ENCODE results near the gene ZIC4.

ZIC4 gene

DNA sequence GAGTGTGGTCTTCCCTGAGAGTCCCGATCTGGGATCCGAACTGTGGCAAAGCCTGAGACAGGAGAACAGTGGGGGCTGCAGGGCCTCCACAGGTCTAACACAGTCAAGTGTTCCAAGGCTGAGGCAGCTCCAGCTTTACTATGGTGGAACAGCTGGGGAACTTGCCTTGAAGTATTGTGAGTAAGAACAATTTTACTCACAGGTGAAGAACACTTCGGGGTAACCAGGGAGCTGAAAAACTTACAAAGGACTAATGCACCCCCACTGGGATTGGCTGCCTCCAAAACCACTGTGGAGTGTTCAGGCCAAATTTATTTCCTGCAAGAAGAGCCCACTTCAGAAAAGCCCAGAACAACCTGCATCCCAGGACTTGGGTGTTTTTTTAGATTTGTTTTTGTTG is 25.4 kb downstream of the ZIC4 start:
- no peak overlapping the region for H4K8ac ChIP-seq (ENCODE audit: low read depth, low read length)
- H3K79me2 ChIP-seq (ENCODE audit: control insufficient read depth, insufficient read depth, low read length), result no peaks in the 10 kb centered on the region
- H3K79me1 ChIP-seq (ENCODE audit: low read length), result no peaks in the 10 kb centered on the region
- no peak overlapping the region for H3K18ac ChIP-seq (ENCODE audit: low read length)
- H3K23ac ChIP-seq (ENCODE audit: low read length), result peak overlapping the region; percentile 60
- no peaks in the 10 kb centered on the region for H3K36me3 ChIP-seq (ENCODE audit: control insufficient read depth, insufficient read depth, low read length)
- no peaks in the 10 kb centered on the region for H3K4me1 ChIP-seq (ENCODE audit: control insufficient read depth, low read depth, low read length)
- H3K4ac ChIP-seq (ENCODE audit: low read depth, low read length), result no peak overlapping the region
- no peak overlapping the region for H2AK5ac ChIP-seq (ENCODE audit: low read length)
- peaks cover 57% of the 10 kb centered on the region for H3K27me3 ChIP-seq (ENCODE audit: insufficient read depth, low read length, poor library complexity)
- H3K27ac ChIP-seq (ENCODE audit: low read depth, low read length), result no peak overlapping the region
- no peak overlapping the region for H3K4me3 ChIP-seq (ENCODE audit: low read length)
- H2BK15ac ChIP-seq (replicated peaks; ENCODE audit: low read depth), result no peak overlapping the region
- WGBS (ENCODE audit: extremely low coverage, insufficient coverage, low lambda C conversion rate), result no CpG with 5 or more reads among the region's 3 CpGs
- H2BK120ac ChIP-seq (ENCODE audit: low read depth, low read length), result no peak overlapping the region
- no peak overlapping the region for H3K9ac ChIP-seq (ENCODE audit: low read length)
- no peak overlapping the region for H3K4me2 ChIP-seq (ENCODE audit: low read length)
- no peak overlapping the region for H2BK5ac ChIP-seq (ENCODE audit: low read length)
- H4K5ac ChIP-seq (ENCODE audit: low read length), result no peak overlapping the region
- DNase-seq, result no peak
- H3K56ac ChIP-seq (ENCODE audit: low read length), result no peak overlapping the region

- no peaks in the 10 kb centered on the region for H3K79me2 ChIP-seq (ENCODE audit: control insufficient read depth, insufficient read depth, low read length)
- no CpG with 5 or more reads among the region's 26 CpGs for WGBS (ENCODE audit: extremely low coverage, insufficient coverage, low lambda C conversion rate)
- H3K27me3 ChIP-seq (ENCODE audit: insufficient read depth, low read length, poor library complexity), result peaks cover 55% of the 10 kb centered on the region
These were observed 25.9 kb downstream of the ZIC4 start for GRCh38 chr3:147380387-147380951.

DNA sequence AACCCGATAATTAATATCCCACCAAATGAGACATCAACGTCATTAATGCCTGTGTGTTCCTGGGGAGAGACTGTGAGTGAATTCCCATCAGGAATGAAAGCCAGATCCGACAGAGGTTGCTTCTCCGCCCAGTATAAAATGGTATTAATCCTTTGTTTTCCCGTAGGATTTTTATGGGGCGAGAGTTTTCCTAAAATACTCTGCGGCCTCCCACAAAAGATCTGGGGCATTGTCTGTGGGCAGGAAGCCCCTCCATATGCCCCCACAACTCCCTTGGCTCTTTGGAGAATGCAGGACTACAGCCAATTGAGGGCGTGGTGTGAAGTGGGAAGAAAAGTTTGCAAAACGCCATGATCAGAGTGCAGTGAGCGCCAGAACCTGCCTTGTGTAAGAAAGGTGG is 26.7 kb downstream of the ZIC4 start:
- no peak overlapping the region for H3K18ac ChIP-seq (ENCODE audit: low read length)
- no peak for DNase-seq
- no peaks in the 10 kb centered on the region for H3K36me3 ChIP-seq (ENCODE audit: control insufficient read depth, insufficient read depth, low read length)
- H4K8ac ChIP-seq (ENCODE audit: low read depth, low read length), result no peak overlapping the region
- no peak overlapping the region for H2AK5ac ChIP-seq (ENCODE audit: low read length)
- no peak overlapping the region for H2BK15ac ChIP-seq (replicated peaks; ENCODE audit: low read depth)
- no peak overlapping the region for H3K4me3 ChIP-seq (ENCODE audit: low read length)
- H3K23ac ChIP-seq (ENCODE audit: low read length), result no peak overlapping the region
- H3K9ac ChIP-seq (ENCODE audit: low read length), result no peak overlapping the region
- H3K27me3 ChIP-seq (ENCODE audit: insufficient read depth, low read length, poor library complexity), result peaks cover 56% of the 10 kb centered on the region
- no peaks in the 10 kb centered on the region for H3K79me1 ChIP-seq (ENCODE audit: low read length)
- no peak overlapping the region for H3K27ac ChIP-seq (ENCODE audit: low read depth, low read length)
- no peak overlapping the region for H3K56ac ChIP-seq (ENCODE audit: low read length)
- H2BK120ac ChIP-seq (ENCODE audit: low read depth, low read length), result no peak overlapping the region
- WGBS (ENCODE audit: extremely low coverage, insufficient coverage, low lambda C conversion rate), result no CpG with 5 or more reads among the region's 10 CpGs
- no peaks in the 10 kb centered on the region for H3K79me2 ChIP-seq (ENCODE audit: control insufficient read depth, insufficient read depth, low read length)
- H3K4me1 ChIP-seq (ENCODE audit: control insufficient read depth, low read depth, low read length), result no peaks in the 10 kb centered on the region
- H3K4ac ChIP-seq (ENCODE audit: low read depth, low read length), result no peak overlapping the region
- no peak overlapping the region for H3K4me2 ChIP-seq (ENCODE audit: low read length)
- no peak overlapping the region for H2BK5ac ChIP-seq (ENCODE audit: low read length)
- no peak overlapping the region for H4K5ac ChIP-seq (ENCODE audit: low read length)

More at GRCh38 chr3:147380387-147380951, 25.9 kb downstream of the ZIC4 start:
- H3K79me1 ChIP-seq (ENCODE audit: low read length), result no peaks in the 10 kb centered on the region
- H2BK15ac ChIP-seq (replicated peaks; ENCODE audit: low read depth), result no peak overlapping the region
- no peak overlapping the region for H2BK5ac ChIP-seq (ENCODE audit: low read length)
- H3K36me3 ChIP-seq (ENCODE audit: control insufficient read depth, insufficient read depth, low read length), result no peaks in the 10 kb centered on the region
- H4K8ac ChIP-seq (ENCODE audit: low read depth, low read length), result no peak overlapping the region
- no peak overlapping the region for H3K4me2 ChIP-seq (ENCODE audit: low read length)
- no peak overlapping the region for H2AK5ac ChIP-seq (ENCODE audit: low read length)
- no peak overlapping the region for H3K9ac ChIP-seq (ENCODE audit: low read length)
- H3K23ac ChIP-seq (ENCODE audit: low read length), result peak overlapping the region; percentile 60
- no peak overlapping the region for H2BK120ac ChIP-seq (ENCODE audit: low read depth, low read length)
- H3K56ac ChIP-seq (ENCODE audit: low read length), result no peak overlapping the region
- no peak for DNase-seq
- no peak overlapping the region for H3K27ac ChIP-seq (ENCODE audit: low read depth, low read length)
- no peak overlapping the region for H3K4me3 ChIP-seq (ENCODE audit: low read length)
- no peak overlapping the region for H4K5ac ChIP-seq (ENCODE audit: low read length)
- H3K4ac ChIP-seq (ENCODE audit: low read depth, low read length), result no peak overlapping the region
- H3K4me1 ChIP-seq (ENCODE audit: control insufficient read depth, low read depth, low read length), result no peaks in the 10 kb centered on the region
- H3K18ac ChIP-seq (ENCODE audit: low read length), result no peak overlapping the region

DNA sequence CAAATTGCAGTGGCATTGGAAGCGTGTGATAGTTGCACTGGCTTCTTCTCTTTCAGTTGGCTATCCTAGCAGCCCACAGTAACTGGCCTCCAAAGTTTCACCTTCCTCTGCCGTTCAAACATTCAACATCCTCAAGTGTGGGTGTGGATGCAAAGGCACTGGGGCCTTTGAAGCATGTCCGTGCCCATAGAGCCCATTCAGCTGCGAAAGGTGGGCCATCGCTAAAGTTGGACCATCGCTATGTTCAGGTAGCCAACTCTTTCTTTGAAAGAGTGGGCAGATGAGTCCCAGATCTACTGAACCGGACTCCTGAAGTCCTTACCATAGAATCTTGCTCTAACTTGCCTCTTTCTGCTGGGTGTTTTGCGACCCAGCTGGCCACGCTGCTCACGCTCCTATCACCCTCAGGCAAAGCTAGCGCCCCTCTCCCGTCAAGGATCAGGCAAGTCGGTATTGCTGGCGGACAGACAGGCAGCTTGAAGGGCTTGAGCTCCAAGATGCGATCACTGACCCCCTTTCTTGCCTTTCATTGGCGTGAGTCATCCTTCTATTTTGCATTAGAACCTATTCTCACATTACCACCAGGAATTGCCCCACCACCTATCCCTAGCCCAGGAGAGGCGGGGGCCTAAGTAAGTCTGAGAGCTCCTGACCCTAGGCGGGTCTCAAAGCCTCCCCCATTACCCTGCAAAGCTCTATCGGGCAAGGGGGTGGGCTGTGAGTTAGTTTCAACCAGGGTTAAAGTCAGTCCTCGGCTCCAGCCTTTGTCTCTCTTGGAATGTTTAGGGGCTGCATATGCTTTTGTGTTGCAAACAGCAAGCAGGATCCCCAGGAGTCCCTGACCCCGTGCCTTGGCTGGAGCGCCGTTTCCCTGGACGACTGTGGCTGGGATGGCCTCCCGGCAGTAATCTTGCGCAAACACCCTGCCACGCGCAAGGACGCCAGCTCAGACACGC is 28.7 kb downstream of the ZIC4 start:
- Histone ChIP-seq H2BK5ac (ENCODE audit: low read length) (no peak overlapping the region), H2AK5ac (ENCODE audit: low read length) (no peak overlapping the region), H3K23ac (ENCODE audit: low read length) (no peak overlapping the region), H3K79me1 (ENCODE audit: low read length) (no peaks in the 10 kb centered on the region), H3K4me1 (ENCODE audit: control insufficient read depth, low read depth, low read length) (peaks cover 3% of the 10 kb centered on the region), H3K36me3 (ENCODE audit: control insufficient read depth, insufficient read depth, low read length) (no peaks in the 10 kb centered on the region), H4K8ac (ENCODE audit: low read depth, low read length) (no peak overlapping the region), H3K9ac (ENCODE audit: low read length) (no peak overlapping the region), H3K79me2 (ENCODE audit: control insufficient read depth, insufficient read depth, low read length) (no peaks in the 10 kb centered on the region), H3K18ac (ENCODE audit: low read length) (no peak overlapping the region), H3K4ac (ENCODE audit: low read depth, low read length) (no peak overlapping the region), H3K27ac (ENCODE audit: low read depth, low read length) (no peak overlapping the region), H2BK15ac (replicated peaks; ENCODE audit: low read depth) (no peak overlapping the region), H3K56ac (ENCODE audit: low read length) (no peak overlapping the region), H3K4me3 (ENCODE audit: low read length) (no peak overlapping the region), H4K5ac (ENCODE audit: low read length) (no peak overlapping the region), H3K4me2 (ENCODE audit: low read length) (peak overlapping the region; percentile 2), H3K27me3 (ENCODE audit: insufficient read depth, low read length, poor library complexity) (peaks cover 65% of the 10 kb centered on the region), H2BK120ac (ENCODE audit: low read depth, low read length) (no peak overlapping the region)
- WGBS (ENCODE audit: extremely low coverage, insufficient coverage, low lambda C conversion rate), result no CpG with 5 or more reads among the region's 30 CpGs
- peak; percentile 84 for DNase-seq

DNA sequence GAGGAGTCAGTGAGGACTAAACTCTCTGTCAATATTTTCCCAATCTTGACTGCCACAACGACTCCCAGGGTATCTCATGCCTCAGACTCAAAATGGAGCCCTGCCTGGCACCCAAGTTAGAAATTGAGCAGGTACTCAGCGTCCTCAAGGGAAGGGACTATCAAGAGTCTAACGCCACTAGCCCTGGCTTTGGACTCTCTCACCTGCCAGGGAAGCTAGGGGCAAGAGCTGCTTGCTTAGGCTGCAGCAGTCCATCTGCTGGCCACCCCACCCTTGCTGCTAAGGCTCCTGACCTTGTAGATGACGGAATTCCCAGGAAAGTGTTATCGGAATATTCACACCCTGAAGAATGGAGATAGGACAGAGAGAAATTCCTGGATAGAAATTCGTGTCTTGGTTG is 33.0 kb downstream of the ZIC4 start:
- no CpG with 5 or more reads among the region's 6 CpGs for WGBS (ENCODE audit: extremely low coverage, insufficient coverage, low lambda C conversion rate)

More for the DNA sequence above, 33.0 kb downstream of the ZIC4 start:
- Histone ChIP-seq H3K79me1 (ENCODE audit: low read length) (no peaks in the 10 kb centered on the region), H2BK120ac (ENCODE audit: low read depth, low read length) (no peak overlapping the region), H3K4me2 (ENCODE audit: low read length) (no peak overlapping the region), H3K4ac (ENCODE audit: low read depth, low read length) (no peak overlapping the region), H4K8ac (ENCODE audit: low read depth, low read length) (no peak overlapping the region), H3K18ac (ENCODE audit: low read length) (no peak overlapping the region), H3K27me3 (ENCODE audit: insufficient read depth, low read length, poor library complexity) (peaks cover 72% of the 10 kb centered on the region), H3K4me1 (ENCODE audit: control insufficient read depth, low read depth, low read length) (peaks cover 3% of the 10 kb centered on the region), H3K79me2 (ENCODE audit: control insufficient read depth, insufficient read depth, low read length) (no peaks in the 10 kb centered on the region), H3K23ac (ENCODE audit: low read length) (no peak overlapping the region), H2BK15ac (replicated peaks; ENCODE audit: low read depth) (no peak overlapping the region), H3K27ac (ENCODE audit: low read depth, low read length) (no peak overlapping the region), H3K36me3 (ENCODE audit: control insufficient read depth, insufficient read depth, low read length) (no peaks in the 10 kb centered on the region), H3K56ac (ENCODE audit: low read length) (no peak overlapping the region), H3K9ac (ENCODE audit: low read length) (no peak overlapping the region), H4K5ac (ENCODE audit: low read length) (no peak overlapping the region), H2BK5ac (ENCODE audit: low read length) (no peak overlapping the region), H3K4me3 (ENCODE audit: low read length) (no peak overlapping the region), H2AK5ac (ENCODE audit: low read length) (no peak overlapping the region)
- DNase-seq, result peak; percentile 80

Measured in mesendoderm (in vitro differentiated cells).